Activated naive CD4-positive, alpha-beta T cell treated with Interleukin-2 at 50 U/mL for 16 hours (primary cell): ENCODE measurements around the gene OAS1.

Experiments
- DNase-seq: peaks from one replicate; pipeline ENCODE4 v3.0.0-alpha.2; 2020

The OAS1 gene

GRCh38 chr12:112906712-112907414 lies at the start of gene OAS1:
TSS of gene OAS1 (plus strand) at chr12:112906962. CDS start at chr12:112907040, 78 bp downstream.
- DNase-seq, result no peak

- DNase-seq, result no peak
These were observed 47.5 kb upstream of the OAS1 start for GRCh38 chr12:112859291-112859690.

GRCh38 chr12:112860181-112860580 lies 46.6 kb upstream of the OAS1 start:
- no peak for DNase-seq

- DNase-seq, result no peak
These were observed 45.5 kb upstream of the OAS1 start for GRCh38 chr12:112861284-112861683.

GRCh38 chr12:112862636-112863290 lies 44.0 kb upstream of the OAS1 start:
- DNase-seq, result no peak

- DNase-seq, result no peak
These were observed 38.2 kb upstream of the OAS1 start for GRCh38 chr12:112868459-112869041.

GRCh38 chr12:112869091-112869490 lies 37.7 kb upstream of the OAS1 start:
- no peak for DNase-seq

- no peak for DNase-seq
These were observed 37.0 kb upstream of the OAS1 start for GRCh38 chr12:112869778-112870177.

- no peak for DNase-seq
These were observed 36.3 kb upstream of the OAS1 start for GRCh38 chr12:112870267-112870980.

GRCh38 chr12:112875608-112876007 lies 31.2 kb upstream of the OAS1 start:
- no peak for DNase-seq

GRCh38 chr12:112876506-112876905 lies 30.3 kb upstream of the OAS1 start:
- DNase-seq, result no peak

GRCh38 chr12:112877006-112877405 lies 29.8 kb upstream of the OAS1 start:
- DNase-seq, result no peak

GRCh38 chr12:112878488-112878887 lies 28.3 kb upstream of the OAS1 start:
- DNase-seq, result no peak

- no peak for DNase-seq
These were observed 27.5 kb upstream of the OAS1 start for GRCh38 chr12:112879191-112879705.

- DNase-seq, result no peak
These were observed 25.2 kb upstream of the OAS1 start for GRCh38 chr12:112881602-112882001.

GRCh38 chr12:112885236-112885635 lies 21.5 kb upstream of the OAS1 start:
- no peak for DNase-seq

GRCh38 chr12:112887550-112887949 lies 19.2 kb upstream of the OAS1 start:
- no peak for DNase-seq

GRCh38 chr12:112891093-112892024 lies 15.4 kb upstream of the OAS1 start:
- no peak for DNase-seq

- DNase-seq, result no peak
These were observed 13.9 kb upstream of the OAS1 start for GRCh38 chr12:112892856-112893255.

GRCh38 chr12:112894128-112894527 lies 12.6 kb upstream of the OAS1 start:
- DNase-seq, result no peak

GRCh38 chr12:112898380-112898779 lies 8.4 kb upstream of the OAS1 start:
- no peak for DNase-seq
